Measurements from ENCODE around the gene MAML3.

The MAML3 gene

GRCh38 chr4:140003876-140004548, 150.0 kb downstream of the MAML3 start:
- DNase-seq (ENCODE audit: low spot score): no peak

- no peak for DNase-seq (ENCODE audit: low spot score)
These were observed 153.8 kb downstream of the MAML3 start for GRCh38 chr4:140000232-140000631.

- peak; percentile 62 for DNase-seq (ENCODE audit: low spot score)
These were observed 164.9 kb downstream of the MAML3 start for GRCh38 chr4:139988863-139989765.

- no peak for DNase-seq (ENCODE audit: low spot score)
These were observed 166.5 kb downstream of the MAML3 start for GRCh38 chr4:139987502-139987850.

GRCh38 chr4:139986689-139987501, 167.1 kb downstream of the MAML3 start:
- no peak for DNase-seq (ENCODE audit: low spot score)

- no peak for DNase-seq (ENCODE audit: low spot score)
These were observed 167.9 kb downstream of the MAML3 start for GRCh38 chr4:139986106-139986505.

- DNase-seq (ENCODE audit: low spot score): no peak
These were observed 168.6 kb downstream of the MAML3 start for GRCh38 chr4:139985401-139985800.

- DNase-seq (ENCODE audit: low spot score): no peak
These were observed 169.5 kb downstream of the MAML3 start for GRCh38 chr4:139984471-139984870.

- DNase-seq (ENCODE audit: low spot score): no peak
These were observed 175.3 kb downstream of the MAML3 start for GRCh38 chr4:139978692-139979091.

GRCh38 chr4:139977838-139978609, 176.0 kb downstream of the MAML3 start:
- DNase-seq (ENCODE audit: low spot score): no peak

GRCh38 chr4:139975830-139976272, 178.1 kb downstream of the MAML3 start:
- DNase-seq (ENCODE audit: low spot score): no peak

- no peak for DNase-seq (ENCODE audit: low spot score)
These were observed 180.4 kb downstream of the MAML3 start for GRCh38 chr4:139973616-139974015.

GRCh38 chr4:139973015-139973414, 181.0 kb downstream of the MAML3 start:
- no peak for DNase-seq (ENCODE audit: low spot score)

- no peak for DNase-seq (ENCODE audit: low spot score)
These were observed 181.7 kb downstream of the MAML3 start for GRCh38 chr4:139972305-139972704.

GRCh38 chr4:139971111-139971510, 182.9 kb downstream of the MAML3 start:
- no peak for DNase-seq (ENCODE audit: low spot score)

GRCh38 chr4:139969635-139970266, 184.2 kb downstream of the MAML3 start:
- no peak for DNase-seq (ENCODE audit: low spot score)

GRCh38 chr4:139968831-139969230, 185.2 kb downstream of the MAML3 start:
- no peak for DNase-seq (ENCODE audit: low spot score)

GRCh38 chr4:139966383-139966782, 187.6 kb downstream of the MAML3 start:
- DNase-seq (ENCODE audit: low spot score): no peak

GRCh38 chr4:139965789-139966188, 188.2 kb downstream of the MAML3 start:
- no peak for DNase-seq (ENCODE audit: low spot score)

GRCh38 chr4:139963708-139964107, 190.3 kb downstream of the MAML3 start:
- DNase-seq (ENCODE audit: low spot score): no peak

- DNase-seq (ENCODE audit: low spot score): no peak
These were observed 191.8 kb downstream of the MAML3 start for GRCh38 chr4:139962130-139962684.

Measured in LoVo (cell line).